ENCODE data around the gene TRIP6.

DNA sequence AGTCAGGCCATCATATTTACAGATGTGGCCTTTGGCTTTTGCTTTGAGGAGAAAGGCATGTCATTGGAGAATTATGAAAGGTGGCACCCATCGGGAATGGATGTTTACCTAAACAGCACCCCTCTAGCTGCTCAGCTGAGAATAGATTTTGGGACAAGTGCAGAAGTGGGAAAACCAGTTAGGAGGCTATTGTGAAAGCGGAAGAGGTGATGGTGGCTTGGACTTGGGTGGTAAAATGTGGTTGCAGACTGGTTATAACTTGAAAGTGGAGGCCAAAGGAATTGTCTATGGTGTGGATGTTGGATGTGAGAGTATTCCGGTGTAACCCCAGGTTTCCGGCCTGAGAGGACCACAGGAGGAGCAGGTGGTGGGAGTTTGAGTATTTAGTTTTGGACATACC lies 19.8 kb upstream of the TRIP6 start:
- TF ChIP-seq POLR2A (IDR thresholded peaks at IDR 0.05): no peak
- TF ChIP-seq, protein P1, sequence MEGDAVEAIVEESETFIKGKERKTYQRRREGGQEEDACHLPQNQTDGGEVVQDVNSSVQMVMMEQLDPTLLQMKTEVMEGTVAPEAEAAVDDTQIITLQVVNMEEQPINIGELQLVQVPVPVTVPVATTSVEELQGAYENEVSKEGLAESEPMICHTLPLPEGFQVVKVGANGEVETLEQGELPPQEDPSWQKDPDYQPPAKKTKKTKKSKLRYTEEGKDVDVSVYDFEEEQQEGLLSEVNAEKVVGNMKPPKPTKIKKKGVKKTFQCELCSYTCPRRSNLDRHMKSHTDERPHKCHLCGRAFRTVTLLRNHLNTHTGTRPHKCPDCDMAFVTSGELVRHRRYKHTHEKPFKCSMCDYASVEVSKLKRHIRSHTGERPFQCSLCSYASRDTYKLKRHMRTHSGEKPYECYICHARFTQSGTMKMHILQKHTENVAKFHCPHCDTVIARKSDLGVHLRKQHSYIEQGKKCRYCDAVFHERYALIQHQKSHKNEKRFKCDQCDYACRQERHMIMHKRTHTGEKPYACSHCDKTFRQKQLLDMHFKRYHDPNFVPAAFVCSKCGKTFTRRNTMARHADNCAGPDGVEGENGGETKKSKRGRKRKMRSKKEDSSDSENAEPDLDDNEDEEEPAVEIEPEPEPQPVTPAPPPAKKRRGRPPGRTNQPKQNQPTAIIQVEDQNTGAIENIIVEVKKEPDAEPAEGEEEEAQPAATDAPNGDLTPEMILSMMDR (IDR thresholded peaks at IDR 0.05): no peak
- TF ChIP-seq POLR2AphosphoS5 (IDR thresholded peaks at IDR 0.05): no peak
- no peak for TF ChIP-seq EP300 (IDR thresholded peaks at IDR 0.05)
